ENCODE results near the gene PIH1D2. TPM values are rescaled to one million over a fixed set of nuclear protein-coding genes. Genes with fewer than 3 reads are reported as not detected.
A peak's percentile ranks its signal among the peaks of the same experiment; 100 is the strongest.

The PIH1D2 gene
- total and polyA plus RNA-seq, 2 experiments from 2014 or later: 0.60 to 3.1 TPM

GRCh38 chr11:112113539-112114457, 40.0 kb upstream of the PIH1D2 start:
- TF ChIP-seq EZH2phosphoT487 (IDR thresholded peaks at IDR 0.05; ENCODE audit: low read depth, severe bottlenecking, unreplicated experiment): no peak
- no peak for TF ChIP-seq EZH2 (IDR thresholded peaks at IDR 0.05; ENCODE audit: borderline replicate concordance)
- TF ChIP-seq, protein P1, sequence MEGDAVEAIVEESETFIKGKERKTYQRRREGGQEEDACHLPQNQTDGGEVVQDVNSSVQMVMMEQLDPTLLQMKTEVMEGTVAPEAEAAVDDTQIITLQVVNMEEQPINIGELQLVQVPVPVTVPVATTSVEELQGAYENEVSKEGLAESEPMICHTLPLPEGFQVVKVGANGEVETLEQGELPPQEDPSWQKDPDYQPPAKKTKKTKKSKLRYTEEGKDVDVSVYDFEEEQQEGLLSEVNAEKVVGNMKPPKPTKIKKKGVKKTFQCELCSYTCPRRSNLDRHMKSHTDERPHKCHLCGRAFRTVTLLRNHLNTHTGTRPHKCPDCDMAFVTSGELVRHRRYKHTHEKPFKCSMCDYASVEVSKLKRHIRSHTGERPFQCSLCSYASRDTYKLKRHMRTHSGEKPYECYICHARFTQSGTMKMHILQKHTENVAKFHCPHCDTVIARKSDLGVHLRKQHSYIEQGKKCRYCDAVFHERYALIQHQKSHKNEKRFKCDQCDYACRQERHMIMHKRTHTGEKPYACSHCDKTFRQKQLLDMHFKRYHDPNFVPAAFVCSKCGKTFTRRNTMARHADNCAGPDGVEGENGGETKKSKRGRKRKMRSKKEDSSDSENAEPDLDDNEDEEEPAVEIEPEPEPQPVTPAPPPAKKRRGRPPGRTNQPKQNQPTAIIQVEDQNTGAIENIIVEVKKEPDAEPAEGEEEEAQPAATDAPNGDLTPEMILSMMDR (IDR thresholded peaks at IDR 0.05; ENCODE audit: poor library complexity): peak; percentile 74
- Histone ChIP-seq H2AFZ (peak overlapping the region; percentile 34), H3K79me2 (no peaks in the 10 kb centered on the region), H3K27me3 (no peaks in the 10 kb centered on the region), H3K9me2 (replicated peaks; ENCODE audit: insufficient read depth) (no peaks in the 10 kb centered on the region), H3K9me3 (ENCODE audit: low read depth) (no peaks in the 10 kb centered on the region), H3K27ac (no peak overlapping the region), H4K20me1 (ENCODE audit: insufficient read depth, poor library complexity, severe bottlenecking) (no peaks in the 10 kb centered on the region), H3K4me3 (no peak overlapping the region), H3K4me2 (peak overlapping the region; percentile 62), H3K4me1 (ENCODE audit: insufficient read depth) (no peaks in the 10 kb centered on the region), H3K36me3 (replicated peaks; ENCODE audit: insufficient read depth, low read depth) (no peaks in the 10 kb centered on the region)
- DNase-seq (ENCODE audit: low spot score): peak; percentile 65
- 70% methylated on average over 6 of the region's 6 CpGs for WGBS (ENCODE audit: low lambda C conversion rate, missing lambda C conversion rate)

DNA sequence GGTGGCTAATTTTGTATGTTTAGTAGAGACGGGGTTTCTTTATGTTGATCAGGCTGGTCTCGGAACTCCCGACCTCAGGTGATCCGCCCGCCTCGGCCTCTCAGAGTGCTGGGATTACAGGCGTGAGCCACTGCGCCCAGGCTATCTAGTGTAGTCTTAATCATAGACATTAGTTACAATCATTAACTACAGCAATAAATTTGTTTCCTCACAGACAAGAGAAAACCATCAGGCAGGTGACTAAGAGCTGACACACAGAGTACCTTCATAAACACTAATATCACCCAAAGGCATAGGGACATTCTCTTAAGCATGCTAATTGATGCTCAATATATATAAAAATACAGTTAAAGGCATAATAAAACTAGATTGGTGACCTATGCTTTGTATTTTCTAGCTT, 32.3 kb upstream of the PIH1D2 start:
- 90% methylated on average over 8 of the region's 8 CpGs for WGBS (ENCODE audit: low lambda C conversion rate, missing lambda C conversion rate)
- no peak overlapping the region for H3K27ac ChIP-seq

DNA sequence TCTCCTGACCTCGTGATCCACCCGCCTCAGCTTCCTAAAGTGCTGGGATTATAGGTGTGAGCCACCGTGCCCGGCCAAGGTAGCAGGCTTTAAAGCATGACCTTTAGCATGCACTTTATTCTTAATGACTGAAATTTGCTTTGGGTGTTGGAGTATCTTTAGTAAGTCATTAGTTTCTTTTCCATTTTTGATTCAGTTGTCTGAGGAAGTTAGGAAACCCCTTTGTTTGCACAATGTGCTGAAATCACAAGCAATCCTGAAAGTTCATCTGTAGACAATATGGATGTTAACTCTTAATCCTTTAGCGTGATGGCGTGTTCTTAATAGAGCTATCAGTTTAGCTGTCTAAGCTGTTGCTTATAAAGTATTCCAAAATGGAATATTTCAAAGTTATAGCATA, 29.6 kb upstream of the PIH1D2 start:
- Histone ChIP-seq H3K4me1 (ENCODE audit: insufficient read depth) (no peaks in the 10 kb centered on the region), H3K4me2 (no peak overlapping the region), H3K9me2 (replicated peaks; ENCODE audit: insufficient read depth) (no peaks in the 10 kb centered on the region), H4K20me1 (ENCODE audit: insufficient read depth, poor library complexity, severe bottlenecking) (no peaks in the 10 kb centered on the region), H2AFZ (no peak overlapping the region), H3K9me3 (ENCODE audit: low read depth) (no peaks in the 10 kb centered on the region), H3K27ac (no peak overlapping the region), H3K27me3 (no peaks in the 10 kb centered on the region), H3K4me3 (no peak overlapping the region), H3K36me3 (replicated peaks; ENCODE audit: insufficient read depth, low read depth) (no peaks in the 10 kb centered on the region), H3K79me2 (no peaks in the 10 kb centered on the region)
- WGBS (ENCODE audit: low lambda C conversion rate, missing lambda C conversion rate): 92% methylated on average over 6 of the region's 6 CpGs
- DNase-seq (ENCODE audit: low spot score): no peak
- TF ChIP-seq, protein P1 (IDR thresholded peaks at IDR 0.05; ENCODE audit: poor library complexity): no peak
- TF ChIP-seq EZH2phosphoT487 (IDR thresholded peaks at IDR 0.05; ENCODE audit: low read depth, severe bottlenecking, unreplicated experiment) (no peak), EZH2 (IDR thresholded peaks at IDR 0.05; ENCODE audit: borderline replicate concordance) (no peak)

More for the DNA sequence above, 32.3 kb upstream of the PIH1D2 start:
- DNase-seq (ENCODE audit: low spot score): no peak
- Histone ChIP-seq H3K4me3 (no peak overlapping the region), H3K9me2 (replicated peaks; ENCODE audit: insufficient read depth) (no peaks in the 10 kb centered on the region), H3K9me3 (ENCODE audit: low read depth) (no peaks in the 10 kb centered on the region), H3K27me3 (no peaks in the 10 kb centered on the region), H3K79me2 (no peaks in the 10 kb centered on the region), H3K4me2 (no peak overlapping the region), H4K20me1 (ENCODE audit: insufficient read depth, poor library complexity, severe bottlenecking) (no peaks in the 10 kb centered on the region), H3K4me1 (ENCODE audit: insufficient read depth) (no peaks in the 10 kb centered on the region), H3K36me3 (replicated peaks; ENCODE audit: insufficient read depth, low read depth) (no peaks in the 10 kb centered on the region), H2AFZ (no peak overlapping the region)
- TF ChIP-seq EZH2 (IDR thresholded peaks at IDR 0.05; ENCODE audit: borderline replicate concordance): no peak
- TF ChIP-seq EZH2phosphoT487 (IDR thresholded peaks at IDR 0.05; ENCODE audit: low read depth, severe bottlenecking, unreplicated experiment): no peak
- TF ChIP-seq, protein P1 (IDR thresholded peaks at IDR 0.05; ENCODE audit: poor library complexity): no peak
